Measurements from ENCODE around the gene TOM1. TPM values are rescaled to one million over a fixed set of nuclear protein-coding genes. Genes with fewer than 3 reads are reported as not detected.

Gene TOM1
- total RNA-seq, 1 donor = 190 TPM

- H3K4me3 ChIP-seq (ENCODE audit: low read length) = no peak overlapping the region
- H3K9me3 ChIP-seq (ENCODE audit: low read depth, low read length) = no peaks in the 10 kb centered on the region
- peaks cover 31% of the 10 kb centered on the region for H3K4me1 ChIP-seq (ENCODE audit: insufficient read depth, low read length)
- H3K27me3 ChIP-seq (ENCODE audit: insufficient read depth, low read length) = no peaks in the 10 kb centered on the region
Measured at GRCh38 chr22:35314161-35314942, 14.7 kb downstream of the TOM1 start.

GRCh38 chr22:35315141-35315854 is 15.6 kb downstream of the TOM1 start:
- Histone ChIP-seq H3K27me3 (ENCODE audit: insufficient read depth, low read length) (no peaks in the 10 kb centered on the region), H3K4me3 (ENCODE audit: low read length) (no peak overlapping the region), H3K4me1 (ENCODE audit: insufficient read depth, low read length) (peaks cover 25% of the 10 kb centered on the region), H3K9me3 (ENCODE audit: low read depth, low read length) (no peaks in the 10 kb centered on the region)

GRCh38 chr22:35315855-35316745 is 16.4 kb downstream of the TOM1 start:
- H3K4me3 ChIP-seq (ENCODE audit: low read length) = no peak overlapping the region
- no peaks in the 10 kb centered on the region for H3K9me3 ChIP-seq (ENCODE audit: low read depth, low read length)
- no peaks in the 10 kb centered on the region for H3K27me3 ChIP-seq (ENCODE audit: insufficient read depth, low read length)
- H3K4me1 ChIP-seq (ENCODE audit: insufficient read depth, low read length) = peaks cover 20% of the 10 kb centered on the region

- Histone ChIP-seq H3K9me3 (ENCODE audit: low read depth, low read length) (no peaks in the 10 kb centered on the region), H3K27me3 (ENCODE audit: insufficient read depth, low read length) (no peaks in the 10 kb centered on the region), H3K4me3 (ENCODE audit: low read length) (no peak overlapping the region), H3K4me1 (ENCODE audit: insufficient read depth, low read length) (peaks cover 13% of the 10 kb centered on the region)
Measured at GRCh38 chr22:35316751-35317150, 17.1 kb downstream of the TOM1 start.

- H3K27me3 ChIP-seq (ENCODE audit: insufficient read depth, low read length) = no peaks in the 10 kb centered on the region
- H3K4me1 ChIP-seq (ENCODE audit: insufficient read depth, low read length) = peaks cover 7% of the 10 kb centered on the region
- H3K9me3 ChIP-seq (ENCODE audit: low read depth, low read length) = no peaks in the 10 kb centered on the region
- no peak overlapping the region for H3K4me3 ChIP-seq (ENCODE audit: low read length)
Measured at GRCh38 chr22:35317680-35318290, 18.1 kb downstream of the TOM1 start.

GRCh38 chr22:35318346-35319215 is 18.9 kb downstream of the TOM1 start:
- Histone ChIP-seq H3K4me1 (ENCODE audit: insufficient read depth, low read length) (peaks cover 7% of the 10 kb centered on the region), H3K4me3 (ENCODE audit: low read length) (no peak overlapping the region), H3K9me3 (ENCODE audit: low read depth, low read length) (no peaks in the 10 kb centered on the region), H3K27me3 (ENCODE audit: insufficient read depth, low read length) (no peaks in the 10 kb centered on the region)

GRCh38 chr22:35319244-35319985 is 19.7 kb downstream of the TOM1 start:
- H3K27me3 ChIP-seq (ENCODE audit: insufficient read depth, low read length) = no peaks in the 10 kb centered on the region
- H3K4me1 ChIP-seq (ENCODE audit: insufficient read depth, low read length) = peaks cover 7% of the 10 kb centered on the region
- H3K9me3 ChIP-seq (ENCODE audit: low read depth, low read length) = no peaks in the 10 kb centered on the region
- no peak overlapping the region for H3K4me3 ChIP-seq (ENCODE audit: low read length)

- peaks cover under 1% of the 10 kb centered on the region for H3K4me1 ChIP-seq (ENCODE audit: insufficient read depth, low read length)
- H3K9me3 ChIP-seq (ENCODE audit: low read depth, low read length) = no peaks in the 10 kb centered on the region
- no peaks in the 10 kb centered on the region for H3K27me3 ChIP-seq (ENCODE audit: insufficient read depth, low read length)
- no peak overlapping the region for H3K4me3 ChIP-seq (ENCODE audit: low read length)
Measured at GRCh38 chr22:35322126-35322525, 22.4 kb downstream of the TOM1 start.

GRCh38 chr22:35322893-35323292 is 23.2 kb downstream of the TOM1 start:
- Histone ChIP-seq H3K9me3 (ENCODE audit: low read depth, low read length) (no peaks in the 10 kb centered on the region), H3K4me3 (ENCODE audit: low read length) (no peak overlapping the region), H3K4me1 (ENCODE audit: insufficient read depth, low read length) (peaks cover 8% of the 10 kb centered on the region), H3K27me3 (ENCODE audit: insufficient read depth, low read length) (no peaks in the 10 kb centered on the region)

GRCh38 chr22:35323305-35323704 is 23.6 kb downstream of the TOM1 start:
- Histone ChIP-seq H3K4me3 (ENCODE audit: low read length) (no peak overlapping the region), H3K27me3 (ENCODE audit: insufficient read depth, low read length) (no peaks in the 10 kb centered on the region), H3K9me3 (ENCODE audit: low read depth, low read length) (no peaks in the 10 kb centered on the region), H3K4me1 (ENCODE audit: insufficient read depth, low read length) (peaks cover 13% of the 10 kb centered on the region)

GRCh38 chr22:35324067-35324466 is 24.4 kb downstream of the TOM1 start:
- H3K4me1 ChIP-seq (ENCODE audit: insufficient read depth, low read length) = peaks cover 20% of the 10 kb centered on the region
- no peaks in the 10 kb centered on the region for H3K27me3 ChIP-seq (ENCODE audit: insufficient read depth, low read length)
- H3K9me3 ChIP-seq (ENCODE audit: low read depth, low read length) = no peaks in the 10 kb centered on the region
- H3K4me3 ChIP-seq (ENCODE audit: low read length) = no peak overlapping the region

GRCh38 chr22:35324762-35325161 is 25.1 kb downstream of the TOM1 start:
- Histone ChIP-seq H3K4me1 (ENCODE audit: insufficient read depth, low read length) (peaks cover 27% of the 10 kb centered on the region), H3K4me3 (ENCODE audit: low read length) (no peak overlapping the region), H3K27me3 (ENCODE audit: insufficient read depth, low read length) (no peaks in the 10 kb centered on the region), H3K9me3 (ENCODE audit: low read depth, low read length) (no peaks in the 10 kb centered on the region)

- Histone ChIP-seq H3K9me3 (ENCODE audit: low read depth, low read length) (no peaks in the 10 kb centered on the region), H3K4me3 (ENCODE audit: low read length) (no peak overlapping the region), H3K4me1 (ENCODE audit: insufficient read depth, low read length) (peaks cover 32% of the 10 kb centered on the region), H3K27me3 (ENCODE audit: insufficient read depth, low read length) (no peaks in the 10 kb centered on the region)
Measured at GRCh38 chr22:35325209-35325608, 25.5 kb downstream of the TOM1 start.

Measured in mononuclear cell (primary cell).